IPS DF 6.9 (cell line): ENCODE data around the gene SCAMP2.

Experiments used
- DNase-seq: peaks from one replicate; pipeline ENCODE4 v3.0.0-alpha.2; 2013; ENCODE audit warnings: low read depth, low spot score
- H3K27ac ChIP-seq: one replicate; pipeline ENCODE4 v1.5.1; 2013; ENCODE audit warnings: low read length, control low read depth
- H3K27me3 ChIP-seq: 2 replicates; pipeline ENCODE4 v1.6.1; 2013; ENCODE audit warnings: mild to moderate bottlenecking, low read length; ENCODE audit not compliant: control insufficient read depth, insufficient read depth
- H3K36me3 ChIP-seq: 2 replicates; pipeline ENCODE4 v1.6.1; 2013; ENCODE audit warnings: low read length; ENCODE audit not compliant: control insufficient read depth, insufficient read depth
- H3K4me1 ChIP-seq: 2 replicates; pipeline ENCODE4 v1.6.1; 2013; ENCODE audit warnings: low read length; ENCODE audit not compliant: control insufficient read depth, insufficient read depth
- H3K4me3 ChIP-seq: 2 replicates; pipeline ENCODE4 v1.5.1; 2013; ENCODE audit warnings: mild to moderate bottlenecking, low read length
- H3K9me3 ChIP-seq: 2 replicates; pipeline ENCODE4 v1.6.1; 2013; ENCODE audit warnings: low read length, inconsistent platforms; ENCODE audit not compliant: control insufficient read depth, insufficient read depth
- WGBS: extraction: QIAGEN DNeasy Blood & Tissue Kit; methylation state at CpG from one replicate; pipeline ENCODE4 v1.1.7; 2013; ENCODE audit warnings: mixed read lengths, missing lambda C conversion rate; ENCODE audit not compliant: insufficient read length, insufficient coverage; 5-methylcytosine and 5-hydroxymethylcytosine counted together

The SCAMP2 gene

DNA sequence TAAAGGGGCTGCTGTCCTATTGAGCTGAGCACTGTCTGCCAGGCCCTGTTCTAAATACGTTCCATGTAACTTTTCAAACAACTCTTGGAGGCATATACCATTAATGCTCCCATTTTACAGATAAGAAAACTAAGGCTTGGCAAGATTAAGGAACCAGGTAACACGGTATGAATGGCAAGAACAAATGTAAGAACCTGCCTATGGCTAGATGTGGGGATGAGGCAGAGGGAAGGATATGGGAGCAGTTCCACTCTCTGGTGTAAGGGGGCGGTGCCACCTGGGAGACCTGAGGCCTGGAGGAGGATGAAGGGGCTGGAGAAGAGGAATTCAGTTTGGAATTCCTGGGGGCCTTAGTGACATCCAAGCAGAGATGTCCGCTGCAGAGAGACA, 64.3 kb downstream of the SCAMP2 start:
- H3K27ac ChIP-seq: no peak overlapping the region
- H3K4me1 ChIP-seq: no peaks in the 10 kb centered on the region; the same call in 1 of the 2 replicates
- no peak overlapping the region for H3K4me3 ChIP-seq
- no peak for DNase-seq
- no peaks in the 10 kb centered on the region for H3K36me3 ChIP-seq
- H3K9me3 ChIP-seq: no peaks in the 10 kb centered on the region
- H3K27me3 ChIP-seq: no peaks in the 10 kb centered on the region
- no CpG with 5 or more reads among the region's 4 CpGs for WGBS

GRCh38 chr15:74808078-74808839, 64.9 kb downstream of the SCAMP2 start:
- no peaks in the 10 kb centered on the region; the same call in 1 of the 2 replicates for H3K4me1 ChIP-seq
- H3K36me3 ChIP-seq: peaks cover 3% of the 10 kb centered on the region; the same call in 1 of the 2 replicates
- no peaks in the 10 kb centered on the region for H3K9me3 ChIP-seq
- no peak overlapping the region for H3K4me3 ChIP-seq
- no peak overlapping the region for H3K27ac ChIP-seq
- no peaks in the 10 kb centered on the region for H3K27me3 ChIP-seq
- no peak for DNase-seq
- WGBS: no CpG with 5 or more reads among the region's 18 CpGs

DNA sequence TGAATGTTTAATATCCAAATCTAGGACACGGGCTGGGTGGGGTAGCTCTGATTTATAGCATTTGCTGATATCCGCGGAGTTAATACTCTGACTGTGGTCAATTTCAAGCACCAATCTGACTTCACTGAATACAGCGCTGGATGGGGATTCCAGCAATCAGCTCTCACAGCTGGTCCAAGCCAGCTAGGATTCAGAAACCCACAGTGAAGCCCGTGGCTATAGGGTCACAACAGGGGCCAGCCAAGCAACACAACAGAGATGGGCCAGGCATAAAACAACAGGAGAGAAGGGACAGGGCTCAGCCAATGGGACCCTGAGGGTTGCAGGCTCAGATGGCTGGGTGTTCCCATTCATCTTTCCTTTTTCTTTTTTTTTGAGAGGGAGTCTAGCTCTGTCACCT, 65.9 kb downstream of the SCAMP2 start:
- Histone ChIP-seq H3K9me3 (no peaks in the 10 kb centered on the region), H3K4me3 (no peak overlapping the region), H3K27me3 (no peaks in the 10 kb centered on the region), H3K36me3 (peaks cover 11% of the 10 kb centered on the region; the same call in 1 of the 2 replicates), H3K27ac (no peak overlapping the region), H3K4me1 (no peaks in the 10 kb centered on the region; the same call in 1 of the 2 replicates)
- DNase-seq: no peak
- WGBS: no CpG with 5 or more reads among the region's 5 CpGs

DNA sequence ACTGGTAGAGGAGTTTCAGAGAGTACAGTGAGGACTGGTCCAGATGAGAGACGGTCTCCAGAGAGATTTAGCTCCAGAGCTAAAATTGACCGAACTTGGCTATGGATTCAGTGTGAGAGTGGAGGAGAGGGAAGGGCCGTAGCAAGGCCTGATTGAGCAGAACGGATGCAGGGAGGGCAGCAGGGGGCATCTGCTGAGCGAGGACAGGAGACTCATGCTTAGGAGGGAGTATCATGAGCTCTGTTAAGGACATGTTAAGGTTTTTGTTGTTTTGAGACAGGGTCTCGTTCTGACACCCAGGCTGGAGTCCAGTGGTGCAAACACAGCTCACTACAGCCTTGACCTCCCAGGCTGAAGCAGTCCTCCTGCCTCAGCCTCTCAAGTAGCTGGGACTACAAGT, 68.2 kb downstream of the SCAMP2 start:
- Histone ChIP-seq H3K4me1 (peaks cover under 1% of the 10 kb centered on the region), H3K27me3 (no peaks in the 10 kb centered on the region), H3K36me3 (peaks cover 18% of the 10 kb centered on the region), H3K27ac (no peak overlapping the region), H3K9me3 (no peaks in the 10 kb centered on the region), H3K4me3 (no peak overlapping the region)
- WGBS: no CpG with 5 or more reads among the region's 6 CpGs
- no peak for DNase-seq

DNA sequence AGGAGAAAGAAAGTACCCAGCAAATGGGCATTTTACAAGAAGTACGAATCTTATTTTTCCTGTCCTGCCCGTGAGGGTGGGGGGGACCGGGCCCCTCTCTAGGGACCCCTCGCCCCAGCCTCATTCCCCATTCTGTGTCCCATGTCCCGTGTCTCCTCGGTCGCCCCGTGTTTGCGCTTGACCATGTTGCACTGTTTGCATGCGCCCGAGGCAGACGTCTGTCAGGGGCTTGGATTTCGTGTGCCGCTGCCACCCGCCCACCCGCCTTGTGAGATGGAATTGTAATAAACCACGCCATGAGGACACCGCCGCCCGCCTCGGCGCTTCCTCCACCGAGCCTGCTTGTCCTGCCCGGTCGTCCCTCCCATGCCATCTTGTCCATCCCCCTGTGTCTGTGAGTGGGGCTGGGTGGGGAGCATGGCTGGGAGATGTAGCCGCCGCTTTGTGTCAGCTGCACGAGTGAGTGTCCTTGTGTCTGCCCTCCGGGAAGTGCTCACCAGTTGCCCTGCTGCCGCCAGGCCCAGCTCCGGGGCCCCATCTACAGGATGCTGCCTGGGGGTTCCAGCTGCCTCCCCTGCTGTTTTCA, 70.2 kb downstream of the SCAMP2 start:
- Histone ChIP-seq H3K4me1 (peaks cover 2% of the 10 kb centered on the region; the same call in 1 of the 2 replicates), H3K27ac (no peak overlapping the region), H3K4me3 (no peak overlapping the region), H3K36me3 (peaks cover 20% of the 10 kb centered on the region), H3K9me3 (no peaks in the 10 kb centered on the region), H3K27me3 (no peaks in the 10 kb centered on the region)
- no peak for DNase-seq
- no CpG with 5 or more reads among the region's 31 CpGs for WGBS

GRCh38 chr15:74802290-74802689, 70.9 kb downstream of the SCAMP2 start:
- Histone ChIP-seq H3K9me3 (no peaks in the 10 kb centered on the region), H3K27me3 (no peaks in the 10 kb centered on the region), H3K27ac (no peak overlapping the region), H3K4me1 (peaks cover 2% of the 10 kb centered on the region; the same call in 1 of the 2 replicates), H3K36me3 (peaks cover 20% of the 10 kb centered on the region), H3K4me3 (no peak overlapping the region)
- WGBS: no CpG with 5 or more reads among the region's 20 CpGs
- DNase-seq: no peak

DNA sequence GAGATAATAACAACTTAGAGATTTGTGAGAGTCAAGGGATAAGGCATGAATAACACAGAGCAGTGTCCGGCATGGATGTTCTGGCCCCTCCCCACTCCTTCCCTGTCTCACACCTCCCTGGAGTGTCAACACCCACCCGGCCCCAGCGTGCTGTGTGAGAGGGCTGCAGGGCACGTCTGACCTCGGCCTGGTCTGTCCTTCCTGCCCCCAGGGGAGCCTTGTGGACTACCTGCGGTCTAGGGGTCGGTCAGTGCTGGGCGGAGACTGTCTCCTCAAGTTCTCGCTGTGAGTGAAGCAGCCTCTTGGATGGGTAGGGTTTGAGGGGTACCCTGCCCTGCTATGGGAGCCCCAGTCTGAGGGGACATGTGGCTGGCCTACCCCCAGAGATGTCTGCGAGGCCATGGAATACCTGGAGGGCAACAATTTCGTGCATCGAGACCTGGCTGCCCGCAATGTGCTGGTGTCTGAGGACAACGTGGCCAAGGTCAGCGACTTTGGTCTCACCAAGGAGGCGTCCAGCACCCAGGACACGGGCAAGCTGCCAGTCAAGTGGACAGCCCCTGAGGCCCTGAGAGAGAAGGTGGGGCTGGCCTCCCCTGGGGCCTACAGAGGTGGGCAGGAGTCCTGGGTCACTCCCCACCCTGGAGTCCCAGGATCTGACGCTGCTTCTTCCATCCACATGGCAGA, 71.7 kb downstream of the SCAMP2 start:
- Histone ChIP-seq H3K36me3 (peaks cover 20% of the 10 kb centered on the region), H3K27me3 (no peaks in the 10 kb centered on the region), H3K27ac (no peak overlapping the region), H3K9me3 (no peaks in the 10 kb centered on the region), H3K4me1 (peaks cover 2% of the 10 kb centered on the region; the same call in 1 of the 2 replicates), H3K4me3 (no peak overlapping the region)
- WGBS: no CpG with 5 or more reads among the region's 18 CpGs
- DNase-seq: no peak

DNA sequence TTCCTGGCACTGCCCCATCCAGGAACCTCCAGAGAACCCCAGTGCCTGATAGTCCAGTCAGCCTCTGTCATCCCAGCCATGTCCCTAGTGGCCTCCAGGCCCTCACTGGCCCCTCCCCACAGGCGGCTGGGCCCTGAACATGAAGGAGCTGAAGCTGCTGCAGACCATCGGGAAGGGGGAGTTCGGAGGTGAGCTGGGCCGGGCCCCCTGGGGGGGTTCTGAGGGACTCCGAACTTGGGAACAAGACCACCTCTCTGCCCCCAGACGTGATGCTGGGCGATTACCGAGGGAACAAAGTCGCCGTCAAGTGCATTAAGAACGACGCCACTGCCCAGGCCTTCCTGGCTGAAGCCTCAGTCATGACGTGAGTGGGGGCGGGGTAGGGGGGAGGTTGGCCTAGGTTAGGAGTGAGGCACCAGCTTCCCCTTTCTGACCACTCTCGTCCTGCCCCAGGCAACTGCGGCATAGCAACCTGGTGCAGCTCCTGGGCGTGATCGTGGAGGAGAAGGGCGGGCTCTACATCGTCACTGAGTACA, 72.5 kb downstream of the SCAMP2 start:
- H3K4me3 ChIP-seq: no peak overlapping the region
- H3K36me3 ChIP-seq: peaks cover 20% of the 10 kb centered on the region
- no peaks in the 10 kb centered on the region for H3K9me3 ChIP-seq
- no peaks in the 10 kb centered on the region for H3K27me3 ChIP-seq
- no peak overlapping the region for H3K27ac ChIP-seq
- peaks cover 2% of the 10 kb centered on the region; the same call in 1 of the 2 replicates for H3K4me1 ChIP-seq
- no CpG with 5 or more reads among the region's 20 CpGs for WGBS
- no peak for DNase-seq

- Histone ChIP-seq H3K4me3 (no peak overlapping the region), H3K27ac (no peak overlapping the region), H3K9me3 (no peaks in the 10 kb centered on the region), H3K36me3 (peaks cover 20% of the 10 kb centered on the region), H3K27me3 (no peaks in the 10 kb centered on the region), H3K4me1 (peaks cover 2% of the 10 kb centered on the region; the same call in 1 of the 2 replicates)
- peak; percentile 73 for DNase-seq
- whole genome bisulfite sequencing: no CpG with 5 or more reads among the region's 18 CpGs
Observed at GRCh38 chr15:74799856-74800558, 73.2 kb downstream of the SCAMP2 start.
